NCI-H510A (cell line): ENCODE measurements around the gene MACF1.
A peak's percentile ranks its signal among the peaks of the same experiment; 100 is the strongest.
"Not testable (repeated sequence)": the region's sequence is repeated elsewhere in the genome, so short reads cannot be mapped to it uniquely, and the experiment has no call there.

Experiments used
- DNase-seq: peaks from one replicate; lab custom pipeline; 2025; lab: John Stamatoyannopoulos, UW

MACF1 gene, protein sequence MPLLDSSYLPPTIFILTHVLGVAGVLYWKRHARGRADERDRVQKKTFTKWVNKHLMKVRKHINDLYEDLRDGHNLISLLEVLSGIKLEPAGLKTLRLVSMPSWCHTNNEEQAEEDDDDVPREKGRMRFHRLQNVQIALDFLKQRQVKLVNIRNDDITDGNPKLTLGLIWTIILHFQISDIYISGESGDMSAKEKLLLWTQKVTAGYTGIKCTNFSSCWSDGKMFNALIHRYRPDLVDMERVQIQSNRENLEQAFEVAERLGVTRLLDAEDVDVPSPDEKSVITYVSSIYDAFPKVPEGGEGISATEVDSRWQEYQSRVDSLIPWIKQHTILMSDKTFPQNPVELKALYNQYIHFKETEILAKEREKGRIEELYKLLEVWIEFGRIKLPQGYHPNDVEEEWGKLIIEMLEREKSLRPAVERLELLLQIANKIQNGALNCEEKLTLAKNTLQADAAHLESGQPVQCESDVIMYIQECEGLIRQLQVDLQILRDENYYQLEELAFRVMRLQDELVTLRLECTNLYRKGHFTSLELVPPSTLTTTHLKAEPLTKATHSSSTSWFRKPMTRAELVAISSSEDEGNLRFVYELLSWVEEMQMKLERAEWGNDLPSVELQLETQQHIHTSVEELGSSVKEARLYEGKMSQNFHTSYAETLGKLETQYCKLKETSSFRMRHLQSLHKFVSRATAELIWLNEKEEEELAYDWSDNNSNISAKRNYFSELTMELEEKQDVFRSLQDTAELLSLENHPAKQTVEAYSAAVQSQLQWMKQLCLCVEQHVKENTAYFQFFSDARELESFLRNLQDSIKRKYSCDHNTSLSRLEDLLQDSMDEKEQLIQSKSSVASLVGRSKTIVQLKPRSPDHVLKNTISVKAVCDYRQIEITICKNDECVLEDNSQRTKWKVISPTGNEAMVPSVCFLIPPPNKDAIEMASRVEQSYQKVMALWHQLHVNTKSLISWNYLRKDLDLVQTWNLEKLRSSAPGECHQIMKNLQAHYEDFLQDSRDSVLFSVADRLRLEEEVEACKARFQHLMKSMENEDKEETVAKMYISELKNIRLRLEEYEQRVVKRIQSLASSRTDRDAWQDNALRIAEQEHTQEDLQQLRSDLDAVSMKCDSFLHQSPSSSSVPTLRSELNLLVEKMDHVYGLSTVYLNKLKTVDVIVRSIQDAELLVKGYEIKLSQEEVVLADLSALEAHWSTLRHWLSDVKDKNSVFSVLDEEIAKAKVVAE (N-terminal part only)

DNA sequence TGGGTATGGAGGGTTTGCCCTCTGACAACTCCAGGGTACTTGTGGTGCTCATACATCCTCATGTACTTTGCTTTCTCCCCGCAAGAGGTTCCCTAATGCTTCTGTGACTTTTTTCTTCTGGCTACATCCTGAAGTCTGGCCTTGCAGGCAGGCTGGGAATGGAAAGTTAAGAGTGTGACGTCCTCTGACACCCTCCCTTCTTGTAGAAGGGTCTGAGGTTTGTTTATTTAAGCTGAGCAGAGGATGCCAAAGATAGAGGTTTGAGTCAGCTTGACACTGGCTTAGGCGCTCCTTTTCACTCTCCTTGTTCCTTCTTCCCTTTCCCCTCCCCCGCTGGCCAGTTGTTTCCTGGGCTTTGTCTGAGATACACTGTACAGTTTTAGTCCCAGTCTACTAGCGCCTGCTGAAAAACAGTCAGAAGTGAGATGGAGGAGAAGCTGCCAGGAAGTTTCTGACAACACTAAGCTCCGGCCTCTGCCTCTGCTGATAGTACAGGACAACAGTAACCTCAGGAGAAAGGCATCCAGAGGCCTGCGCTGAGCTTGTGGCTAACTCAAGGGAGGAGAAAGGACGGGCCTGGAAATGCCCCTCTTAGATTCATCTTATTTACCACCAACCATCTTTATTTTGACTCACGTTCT is at the start of gene MACF1:
Gene MACF1, plus strand, starts transcription at position 255 of the 641 bp plus-strand sequence. Its CDS starts 328 bp downstream, at position 583.
- peak; percentile 96 for DNase-seq

GRCh38 chr1:39157304-39157703 is 47.2 kb upstream of the MACF1 start:
- no peak for DNase-seq

DNA sequence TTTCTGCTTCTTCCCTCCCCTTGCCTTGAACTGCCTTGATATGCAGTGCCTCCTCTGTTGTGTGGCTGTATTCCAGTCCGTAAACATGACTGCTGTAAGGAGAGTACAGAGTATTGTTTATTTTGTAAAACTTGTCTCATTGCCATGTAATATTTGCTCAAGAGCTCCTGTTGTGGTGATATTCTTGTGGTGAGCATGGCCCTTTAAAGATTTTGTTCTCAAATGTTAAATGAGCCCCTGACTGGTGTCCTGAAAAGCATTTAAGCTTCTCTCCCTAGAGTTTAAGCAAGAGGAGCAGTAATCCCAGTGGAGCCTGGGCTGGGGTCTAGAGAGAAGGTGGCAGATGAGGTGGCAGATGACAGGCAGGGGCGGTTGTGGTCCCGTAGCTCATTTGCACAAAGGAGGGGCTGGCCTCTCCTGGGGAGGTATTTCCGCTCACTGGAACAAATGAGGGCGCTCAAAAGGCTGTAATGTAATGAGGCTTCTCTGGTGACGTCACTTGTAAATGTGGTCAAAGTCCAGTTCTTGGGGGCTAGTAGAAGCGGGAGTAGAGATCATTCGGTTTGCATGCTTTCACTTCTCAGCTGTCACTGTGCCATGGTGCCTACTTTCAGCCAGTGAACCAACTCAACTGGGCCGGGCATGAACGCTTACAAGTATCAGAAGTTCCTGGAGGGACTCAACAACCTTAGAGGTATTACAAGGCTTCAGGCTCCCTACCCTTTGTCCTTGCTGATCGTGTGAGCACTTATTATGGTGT is 46.0 kb upstream of the MACF1 start:
- DNase-seq, result peak; percentile 99

DNA sequence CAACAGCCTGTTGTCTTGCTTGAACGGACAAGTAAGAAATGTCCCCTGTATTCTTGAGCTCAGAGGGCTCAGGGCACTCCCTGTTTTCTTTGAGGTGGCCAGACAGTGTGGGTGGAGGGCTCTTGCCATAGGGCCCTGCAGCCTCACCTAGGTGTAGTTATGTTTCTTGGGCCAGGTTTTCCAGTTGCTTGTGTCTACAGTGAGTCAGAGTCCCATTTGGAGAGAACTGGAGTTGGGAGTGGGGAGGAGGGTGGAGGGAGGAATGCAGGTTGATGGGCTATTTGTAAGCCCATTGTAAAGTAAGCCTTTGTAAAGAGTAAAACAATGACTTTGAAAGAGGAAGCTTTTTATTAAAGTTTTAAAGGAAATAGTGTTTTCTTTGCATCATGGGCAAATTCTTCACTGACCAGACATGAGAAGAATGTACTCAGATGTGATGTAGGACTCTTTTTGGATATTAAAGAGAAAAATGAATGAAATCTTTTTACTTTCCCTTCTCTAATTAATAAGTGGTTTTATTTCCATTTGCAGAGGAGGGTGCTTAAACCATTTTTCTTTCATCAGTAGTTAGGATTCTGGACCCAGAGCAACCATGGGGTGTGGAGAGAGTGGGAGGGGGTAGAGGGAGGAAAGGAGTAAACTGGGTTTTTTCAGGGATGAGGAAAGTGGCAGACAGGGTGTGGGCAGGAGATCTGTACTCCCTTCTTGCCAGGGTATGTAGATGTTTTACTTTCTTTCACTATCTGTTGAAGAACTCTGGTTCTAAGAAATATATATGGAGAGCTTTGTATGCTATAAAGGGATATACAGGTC is 45.1 kb upstream of the MACF1 start:
- DNase-seq, result peak; percentile 71

DNA sequence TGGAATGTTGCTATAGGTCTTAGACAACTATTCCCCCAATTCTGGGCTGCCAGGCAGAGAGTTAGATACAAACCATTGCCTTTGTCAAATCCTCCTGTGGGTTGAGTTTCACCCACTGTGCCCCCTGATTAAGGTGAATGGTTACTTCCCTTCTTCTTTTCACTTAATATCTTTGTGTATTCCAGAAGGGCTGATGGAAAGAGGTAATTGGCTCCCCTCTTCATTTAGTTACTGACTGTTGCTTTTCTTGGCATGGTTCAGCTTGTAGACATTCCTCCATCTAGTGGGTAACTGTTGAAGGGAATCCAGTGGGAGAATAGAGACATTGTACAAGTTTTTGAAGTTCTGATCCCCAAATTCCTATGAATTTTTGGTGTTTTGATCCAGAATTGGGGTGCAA is 43.8 kb upstream of the MACF1 start:
- no peak for DNase-seq

DNA sequence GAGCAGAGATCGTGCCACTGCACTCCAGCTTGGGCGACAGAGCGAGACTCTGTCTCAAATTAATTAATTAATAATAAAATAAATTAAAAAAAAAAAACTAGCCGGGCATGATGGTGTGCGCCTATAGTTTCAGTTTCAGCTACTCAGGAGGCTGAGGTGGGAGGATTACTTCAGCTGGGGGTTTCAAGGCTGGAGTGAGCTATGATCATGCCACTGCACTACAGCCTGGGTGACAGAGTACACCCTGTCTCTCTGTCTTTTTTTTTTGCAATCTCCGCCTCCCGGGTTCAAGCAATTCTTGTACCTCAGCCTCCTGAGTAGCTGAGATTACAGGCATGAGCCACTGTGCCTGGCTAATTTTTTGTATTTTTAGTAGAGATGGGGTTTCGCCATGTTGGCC is 42.7 kb upstream of the MACF1 start:
- not testable (repeated sequence) for DNase-seq

GRCh38 chr1:39163469-39163868 is 41.0 kb upstream of the MACF1 start:
- no peak for DNase-seq

DNA sequence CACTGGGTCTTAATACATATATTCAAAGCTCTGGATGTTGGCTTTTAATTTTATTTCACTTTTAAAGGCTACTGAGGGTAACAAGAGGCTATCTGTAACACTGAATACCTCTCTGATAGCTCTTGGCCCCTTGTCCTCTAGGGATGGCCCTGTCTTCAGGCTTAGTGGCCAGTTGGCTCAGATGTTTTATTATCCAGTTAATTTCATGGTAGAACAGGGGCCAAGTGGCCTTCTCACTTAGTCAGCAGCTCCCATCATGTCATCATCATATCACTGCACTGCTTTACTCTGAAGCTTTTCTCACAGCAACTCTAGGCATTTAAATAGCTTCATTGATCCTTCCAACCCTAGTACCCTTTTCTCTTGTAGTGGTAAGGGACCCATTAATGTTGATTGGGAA is 40.2 kb upstream of the MACF1 start:
- no peak for DNase-seq

DNA sequence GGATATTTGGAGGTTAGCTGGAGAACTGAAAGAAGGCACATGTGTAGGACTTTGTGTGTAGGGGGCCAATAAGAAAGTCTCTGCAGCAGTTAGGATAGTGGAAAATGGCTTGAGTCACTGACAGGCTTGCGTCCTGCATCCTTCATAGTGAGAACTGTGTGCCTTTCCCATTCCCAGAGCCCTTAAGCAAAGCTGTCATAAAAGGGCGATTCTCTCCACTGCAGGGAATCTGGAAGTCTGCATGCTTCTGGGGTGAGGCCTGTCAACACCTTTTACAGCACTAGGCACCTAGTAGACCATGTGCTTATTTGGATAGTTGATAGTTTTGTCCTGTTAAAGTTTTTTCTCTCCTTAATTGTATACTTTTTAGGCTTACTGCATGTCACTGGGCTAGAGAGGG is 39.4 kb upstream of the MACF1 start:
- DNase-seq, result no peak

- no peak for DNase-seq
Observed at GRCh38 chr1:39165488-39165887, 39.0 kb upstream of the MACF1 start.

GRCh38 chr1:39167632-39168209 is 36.8 kb upstream of the MACF1 start:
- DNase-seq, result peak; percentile 82

DNA sequence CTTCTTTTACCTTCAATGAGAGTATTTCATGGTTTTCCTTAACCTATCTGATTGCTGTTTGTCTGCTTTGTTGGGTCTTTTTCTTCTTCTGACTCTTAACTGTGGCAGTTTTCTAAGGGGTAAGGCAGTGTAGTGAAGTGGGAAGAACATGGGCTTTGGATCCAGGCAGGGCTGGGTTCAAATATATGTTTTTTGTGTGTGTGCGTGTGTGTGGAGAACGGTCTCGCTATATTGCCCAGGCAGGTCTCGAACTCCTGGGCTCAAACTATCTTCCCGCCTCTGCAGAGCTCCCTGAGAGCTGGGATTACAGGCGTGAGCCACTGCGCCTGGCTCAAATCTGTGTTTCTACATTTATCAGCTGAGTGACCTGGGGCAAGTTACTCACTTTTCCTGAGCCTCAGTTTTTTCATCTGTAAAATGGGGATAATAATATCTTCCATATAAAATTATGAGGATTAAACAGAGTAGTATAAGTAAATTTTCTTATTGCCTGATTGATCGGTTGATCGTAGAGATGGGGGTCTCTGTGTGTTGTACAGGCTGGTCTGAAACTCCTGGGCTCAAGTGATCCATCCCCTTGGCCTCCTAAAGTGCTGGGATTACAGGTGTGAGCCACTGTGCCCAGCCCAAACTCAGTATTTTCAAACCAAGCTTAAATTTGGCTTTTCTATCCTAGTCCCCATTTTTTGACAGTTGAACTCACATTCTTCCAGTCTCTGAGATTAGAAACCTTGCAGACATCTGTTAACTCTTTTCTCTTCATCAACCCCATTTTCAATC is 36.0 kb upstream of the MACF1 start:
- no peak for DNase-seq

- peak; percentile 100 for DNase-seq
Observed at GRCh38 chr1:39170731-39171667, 33.5 kb upstream of the MACF1 start.

- DNase-seq, result no peak
Observed at GRCh38 chr1:39173119-39173994, 31.1 kb upstream of the MACF1 start.

- DNase-seq, result no peak
Observed at GRCh38 chr1:39173995-39174380, 30.5 kb upstream of the MACF1 start.

GRCh38 chr1:39174390-39175081 is 30.0 kb upstream of the MACF1 start:
- no peak for DNase-seq
